Type B pancreatic cell (in vitro differentiated cells): ENCODE data around the gene PPP2R5C. TPM values are rescaled to one million over a fixed set of nuclear protein-coding genes. Genes with fewer than 3 reads are reported as not detected.

ENCODE experiments used
- DNase-seq: peaks from one replicate; pipeline ENCODE4 v3.0.0; 2021; ENCODE audit warnings: mixed read lengths; ENCODE audit not compliant: unreplicated experiment; ENCODE audit errors: extremely low spot score
- H3K27ac Mint-ChIP-seq: 2 replicates; pipeline ENCODE4 v1.8.0; 2021; ENCODE audit warnings: mild to moderate bottlenecking, mixed read lengths
- H3K27me3 Mint-ChIP-seq: 2 replicates; pipeline ENCODE4 v1.8.0; 2021; ENCODE audit warnings: mixed read lengths
- H3K36me3 Mint-ChIP-seq: 2 replicates; pipeline ENCODE4 v1.8.0; 2021; ENCODE audit warnings: mixed read lengths
- H3K4me1 Mint-ChIP-seq: one replicate; pipeline ENCODE4 v1.8.0; 2021; ENCODE audit warnings: mixed read lengths; ENCODE audit not compliant: unreplicated experiment
- H3K4me3 Mint-ChIP-seq: 2 replicates; pipeline ENCODE4 v1.8.0; 2021; ENCODE audit warnings: mild to moderate bottlenecking, mixed read lengths
- H3K9me3 Mint-ChIP-seq: 2 replicates; pipeline ENCODE4 v1.8.0; 2021; ENCODE audit warnings: mixed read lengths
- total RNA-seq: library from RNA; stranded (reverse); gene quantifications from 2 replicates; pipeline ENCODE4 v1.2.1, GENCODE V29; 2021; ENCODE audit warnings: low replicate concordance
- TF ChIP-seq, protein P1 (sequence below): fragments of 200-600 bp; sonication (generic); conservative IDR thresholded peaks from 2 replicates; pipeline ENCODE4 v1.5.0; 2021; ENCODE audit warnings: antibody characterized with exemption, mild to moderate bottlenecking

Gene PPP2R5C
- total RNA-seq, 1 donor from 2014 or later, result 99.8 TPM

DNA sequence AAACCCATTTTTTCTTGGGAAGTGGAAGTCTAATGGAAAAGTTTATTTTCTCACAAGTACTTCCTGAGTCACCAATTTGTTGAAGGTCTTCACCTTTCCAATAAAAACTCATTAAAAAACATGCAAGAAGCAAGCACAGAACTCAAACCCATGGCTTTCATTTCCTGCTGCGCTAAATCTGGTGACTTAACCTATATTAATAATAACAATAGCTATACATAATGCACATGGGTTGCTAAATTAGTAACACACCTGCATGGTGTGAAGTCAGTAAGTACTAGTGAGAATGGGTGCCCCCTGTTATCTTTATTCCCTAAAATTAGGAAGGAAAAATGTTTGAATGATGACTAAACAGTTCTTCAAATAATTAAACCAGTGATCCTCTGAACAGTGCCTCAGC is 52.3 kb downstream of the PPP2R5C start:
- no peak for DNase-seq
- Mint-ChIP-seq H3K4me1 (peaks cover 37% of the 10 kb centered on the region), H3K27ac (peak overlapping the region; percentile 54), H3K36me3 (peaks cover 4% of the 10 kb centered on the region), H3K4me3 (peak overlapping the region; percentile 60), H3K9me3 (no peaks in the 10 kb centered on the region), H3K27me3 (no peaks in the 10 kb centered on the region)
- TF ChIP-seq, protein P1, sequence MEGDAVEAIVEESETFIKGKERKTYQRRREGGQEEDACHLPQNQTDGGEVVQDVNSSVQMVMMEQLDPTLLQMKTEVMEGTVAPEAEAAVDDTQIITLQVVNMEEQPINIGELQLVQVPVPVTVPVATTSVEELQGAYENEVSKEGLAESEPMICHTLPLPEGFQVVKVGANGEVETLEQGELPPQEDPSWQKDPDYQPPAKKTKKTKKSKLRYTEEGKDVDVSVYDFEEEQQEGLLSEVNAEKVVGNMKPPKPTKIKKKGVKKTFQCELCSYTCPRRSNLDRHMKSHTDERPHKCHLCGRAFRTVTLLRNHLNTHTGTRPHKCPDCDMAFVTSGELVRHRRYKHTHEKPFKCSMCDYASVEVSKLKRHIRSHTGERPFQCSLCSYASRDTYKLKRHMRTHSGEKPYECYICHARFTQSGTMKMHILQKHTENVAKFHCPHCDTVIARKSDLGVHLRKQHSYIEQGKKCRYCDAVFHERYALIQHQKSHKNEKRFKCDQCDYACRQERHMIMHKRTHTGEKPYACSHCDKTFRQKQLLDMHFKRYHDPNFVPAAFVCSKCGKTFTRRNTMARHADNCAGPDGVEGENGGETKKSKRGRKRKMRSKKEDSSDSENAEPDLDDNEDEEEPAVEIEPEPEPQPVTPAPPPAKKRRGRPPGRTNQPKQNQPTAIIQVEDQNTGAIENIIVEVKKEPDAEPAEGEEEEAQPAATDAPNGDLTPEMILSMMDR, result no peak

DNA sequence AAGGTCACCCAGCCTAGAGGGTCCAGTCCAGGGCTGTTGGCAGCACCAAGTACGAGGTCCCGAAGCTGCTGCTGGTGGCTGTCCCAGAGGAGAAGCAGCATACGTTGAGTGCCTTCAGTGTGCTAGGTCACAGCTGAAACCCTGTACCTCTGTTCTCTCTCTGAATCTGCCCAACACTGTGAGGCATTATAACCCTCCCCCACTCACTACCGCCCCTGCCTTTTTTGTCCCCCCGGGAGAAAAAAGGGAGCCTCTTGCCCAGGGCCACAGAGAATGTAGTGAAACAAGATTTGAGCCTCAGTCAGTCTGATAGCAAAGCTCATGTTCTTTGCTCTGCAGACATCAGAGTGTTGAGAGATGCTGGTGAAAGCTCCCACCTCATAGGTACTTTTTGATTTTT is 53.4 kb downstream of the PPP2R5C start:
- Mint-ChIP-seq H3K36me3 (peaks cover 4% of the 10 kb centered on the region), H3K9me3 (no peaks in the 10 kb centered on the region), H3K27me3 (no peaks in the 10 kb centered on the region), H3K27ac (peak overlapping the region; percentile 54), H3K4me3 (peak overlapping the region; percentile 65), H3K4me1 (peaks cover 34% of the 10 kb centered on the region)
- TF ChIP-seq, protein P1, result no peak
- no peak for DNase-seq

DNA sequence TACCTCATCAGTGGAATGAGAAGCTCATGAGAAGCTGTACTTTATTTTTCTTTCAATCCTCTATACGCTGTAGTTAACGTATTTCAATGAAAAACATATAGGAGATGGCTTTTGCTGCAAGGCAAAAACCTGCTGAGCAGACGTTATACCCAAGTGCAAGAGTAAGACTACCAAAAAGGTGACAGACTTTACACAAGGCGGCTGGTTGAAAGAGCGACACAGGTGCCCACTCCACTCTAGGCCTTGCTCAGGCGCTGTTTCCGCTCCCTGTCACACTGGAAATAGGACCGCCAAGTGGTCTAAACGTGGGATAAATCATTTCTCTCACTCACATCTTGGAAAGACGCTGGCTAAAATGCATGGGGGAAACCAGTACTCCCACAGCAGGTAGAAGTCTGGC is 54.5 kb downstream of the PPP2R5C start:
- TF ChIP-seq, protein P1, result no peak
- no peak for DNase-seq
- peaks cover 4% of the 10 kb centered on the region for H3K36me3 Mint-ChIP-seq
- H3K4me1 Mint-ChIP-seq, result peaks cover 31% of the 10 kb centered on the region
- H3K27ac Mint-ChIP-seq, result peak overlapping the region; percentile 54
- H3K9me3 Mint-ChIP-seq, result no peaks in the 10 kb centered on the region
- no peaks in the 10 kb centered on the region for H3K27me3 Mint-ChIP-seq
- H3K4me3 Mint-ChIP-seq, result no peak overlapping the region

DNA sequence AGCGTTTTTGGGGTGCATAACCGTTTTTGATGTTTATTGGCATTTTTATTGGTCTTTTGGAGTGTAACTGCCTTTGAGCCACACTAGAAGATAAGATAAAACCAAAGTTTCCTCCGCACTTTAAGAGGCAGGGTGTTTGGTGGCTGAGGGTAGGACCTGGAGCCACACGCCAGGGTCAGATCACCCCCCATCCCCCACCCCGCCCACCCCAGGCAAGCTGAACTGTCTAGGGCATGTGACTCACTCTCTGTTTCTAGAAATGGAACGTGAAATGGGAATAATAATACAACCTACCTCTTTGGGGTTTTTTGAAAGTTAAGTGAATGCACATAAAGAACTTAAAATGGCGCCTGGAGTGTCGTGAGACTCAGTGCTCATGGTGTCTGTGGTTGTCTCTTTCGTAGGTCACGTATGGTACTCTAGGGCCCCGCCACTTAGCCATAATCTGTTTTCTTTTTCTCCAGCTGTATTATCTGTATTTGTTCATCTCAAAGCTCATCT is 56.0 kb downstream of the PPP2R5C start:
- H3K27ac Mint-ChIP-seq, result peak overlapping the region; percentile 3
- no peaks in the 10 kb centered on the region for H3K36me3 Mint-ChIP-seq
- H3K27me3 Mint-ChIP-seq, result no peaks in the 10 kb centered on the region
- peaks cover 24% of the 10 kb centered on the region for H3K4me1 Mint-ChIP-seq
- H3K9me3 Mint-ChIP-seq, result no peaks in the 10 kb centered on the region
- DNase-seq, result no peak
- TF ChIP-seq, protein P1, result no peak
- no peak overlapping the region for H3K4me3 Mint-ChIP-seq

DNA sequence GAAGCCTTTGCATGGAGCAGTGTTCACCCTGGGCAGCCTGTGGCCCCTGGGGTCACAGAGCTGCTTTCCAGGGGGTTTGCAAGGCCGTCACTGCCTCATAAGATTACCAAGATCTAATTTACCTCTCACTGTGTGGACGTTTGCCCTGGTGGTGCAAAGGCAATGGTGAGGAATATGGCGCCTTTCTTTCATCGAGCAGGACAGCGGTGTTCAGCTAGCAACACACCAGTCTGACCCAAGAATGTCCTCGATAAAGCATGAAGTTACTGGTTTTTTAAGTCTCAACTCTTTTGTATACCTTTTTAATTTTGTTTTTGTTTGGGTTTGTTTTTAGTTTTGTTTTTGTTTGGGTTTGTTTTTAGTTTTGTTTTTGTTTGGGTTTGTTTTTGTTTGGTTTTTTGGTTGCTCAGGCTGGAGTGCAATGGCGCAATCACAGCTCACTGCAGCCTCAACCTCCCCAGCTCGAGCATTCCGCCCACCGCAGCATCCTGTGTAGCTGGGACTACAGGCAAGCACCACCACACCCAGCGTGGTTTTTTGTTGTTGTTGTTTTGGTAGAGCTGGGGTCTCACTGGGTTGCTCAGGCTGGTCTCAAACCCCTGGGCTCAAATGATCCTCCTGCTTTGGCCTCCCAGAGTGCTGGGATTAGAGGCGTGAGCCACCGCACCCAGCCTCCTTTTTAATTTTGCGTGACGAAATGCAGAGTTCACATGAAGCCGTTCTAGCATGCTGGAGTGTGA is 57.9 kb downstream of the PPP2R5C start:
- TF ChIP-seq, protein P1, result no peak
- Mint-ChIP-seq H3K4me3 (no peak overlapping the region), H3K36me3 (peaks cover 7% of the 10 kb centered on the region), H3K27me3 (no peaks in the 10 kb centered on the region), H3K4me1 (peaks cover 17% of the 10 kb centered on the region), H3K9me3 (no peaks in the 10 kb centered on the region), H3K27ac (no peak overlapping the region)
- DNase-seq, result no peak
